SK-N-MC (cell line): Measurements from ENCODE around the gene DACT3.

Source experiments
- DNase-seq: peaks from one replicate; pipeline ENCODE4 v3.0.0-alpha.2; 2011; ENCODE audit warnings: low read depth, low spot score
- H3K27ac ChIP-seq: fragments of 200-600 bp; sonication (generic); 2 replicates; pipeline ENCODE4 v1.5.1; 2016; ENCODE audit warnings: mixed run types
- H3K36me3 ChIP-seq: fragments of 200-600 bp; sonication (generic); 2 replicates; pipeline ENCODE4 v1.6.1; 2017; ENCODE audit warnings: antibody characterized with exemption, low read length, mixed read lengths; ENCODE audit not compliant: insufficient read depth
- H3K4me3 ChIP-seq: fragments of 200-600 bp; sonication (generic); 2 replicates; pipeline ENCODE4 v1.5.1; 2016
- H3K9ac ChIP-seq: fragments of 200-600 bp; sonication (generic); 2 replicates; pipeline ENCODE4 v1.8.0; 2017; ENCODE audit warnings: mixed run types, mixed read lengths; ENCODE audit not compliant: insufficient read length
- H3K9me3 ChIP-seq: fragments of 200-600 bp; sonication (generic); 2 replicates; pipeline ENCODE4 v1.6.1; 2017; ENCODE audit warnings: low read depth, mild to moderate bottlenecking, antibody characterized with exemption, low read length, moderate library complexity, mixed read lengths
- EZH2 ChIP-seq: fragments of 200-600 bp; sonication (generic); IDR thresholded peaks from one replicate; pipeline ENCODE4 v1.6.1; 2017; ENCODE audit warnings: antibody characterized with exemption
- FOXP2 ChIP-seq: optimal IDR thresholded peaks from 2 replicates; pipeline ENCODE3; 2011; ENCODE audit warnings: mild to moderate bottlenecking, moderate library complexity; ENCODE audit not compliant: insufficient read depth; ENCODE audit errors: extremely low read length, control extremely low read depth
- POLR2AphosphoS5 ChIP-seq: IDR thresholded peaks from 2 replicates; pipeline ENCODE4 v1.6.1; 2012; ENCODE audit warnings: mild to moderate bottlenecking, low read depth, low read length, borderline replicate concordance

Gene DACT3

DNA sequence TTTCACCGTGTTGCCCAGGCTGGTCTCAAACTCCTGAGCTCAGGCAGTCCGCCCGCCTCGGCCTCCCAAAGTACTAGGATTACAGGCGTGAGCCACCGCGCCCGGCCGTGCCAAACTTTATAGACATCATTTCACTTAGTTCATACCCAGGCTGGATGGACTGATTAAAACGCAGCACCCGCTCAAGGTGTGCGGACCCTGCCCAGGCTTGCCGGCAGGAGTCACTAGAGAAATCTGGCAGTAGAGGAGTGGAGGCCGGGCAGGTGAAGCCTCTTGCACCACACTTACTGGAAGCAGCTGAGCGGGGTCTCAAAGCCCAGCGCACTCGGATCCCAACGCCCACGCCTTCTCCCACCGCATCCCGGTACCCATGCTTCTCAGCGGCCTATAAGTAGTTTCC lies 47.5 kb downstream of the DACT3 start:
- no peak for DNase-seq
- no peak overlapping the region for H3K4me3 ChIP-seq
- H3K9ac ChIP-seq: no peak overlapping the region
- H3K27ac ChIP-seq: no peak overlapping the region
- peaks cover 15% of the 10 kb centered on the region; the same call in 1 of the 2 replicates for H3K36me3 ChIP-seq
- TF ChIP-seq EZH2 (no peak), FOXP2 (no peak), POLR2AphosphoS5 (no peak)
- no peaks in the 10 kb centered on the region for H3K9me3 ChIP-seq

DNA sequence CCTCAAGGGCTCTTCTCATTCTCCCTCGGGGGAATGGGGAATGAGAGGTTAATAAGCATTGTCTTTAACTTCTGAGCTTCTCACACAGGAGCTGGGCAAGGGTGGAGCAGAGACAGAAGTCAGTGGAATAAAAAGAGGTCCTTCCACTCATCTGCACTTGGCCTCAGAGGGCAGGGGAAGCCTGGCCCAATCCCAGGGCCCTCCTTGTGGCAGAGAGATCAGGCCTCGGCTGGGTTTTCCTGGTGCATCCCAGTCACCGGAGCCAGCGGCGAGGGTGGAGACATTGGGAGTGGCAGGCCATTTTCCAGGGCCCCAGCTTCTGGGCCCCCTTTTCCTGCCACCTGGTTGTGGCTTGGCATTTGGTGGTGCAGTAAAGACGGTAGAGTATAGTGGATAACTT lies 49.2 kb downstream of the DACT3 start:
- TF ChIP-seq POLR2AphosphoS5 (no peak), FOXP2 (no peak), EZH2 (no peak)
- H3K9ac ChIP-seq: no peak overlapping the region
- no peak overlapping the region for H3K4me3 ChIP-seq
- no peak for DNase-seq
- peaks cover 33% of the 10 kb centered on the region; the same call in 1 of the 2 replicates for H3K36me3 ChIP-seq
- H3K27ac ChIP-seq: 0 out of 2 replicates have a peak overlapping the region, but pooled peaks have one; percentile 31
- no peaks in the 10 kb centered on the region for H3K9me3 ChIP-seq

DNA sequence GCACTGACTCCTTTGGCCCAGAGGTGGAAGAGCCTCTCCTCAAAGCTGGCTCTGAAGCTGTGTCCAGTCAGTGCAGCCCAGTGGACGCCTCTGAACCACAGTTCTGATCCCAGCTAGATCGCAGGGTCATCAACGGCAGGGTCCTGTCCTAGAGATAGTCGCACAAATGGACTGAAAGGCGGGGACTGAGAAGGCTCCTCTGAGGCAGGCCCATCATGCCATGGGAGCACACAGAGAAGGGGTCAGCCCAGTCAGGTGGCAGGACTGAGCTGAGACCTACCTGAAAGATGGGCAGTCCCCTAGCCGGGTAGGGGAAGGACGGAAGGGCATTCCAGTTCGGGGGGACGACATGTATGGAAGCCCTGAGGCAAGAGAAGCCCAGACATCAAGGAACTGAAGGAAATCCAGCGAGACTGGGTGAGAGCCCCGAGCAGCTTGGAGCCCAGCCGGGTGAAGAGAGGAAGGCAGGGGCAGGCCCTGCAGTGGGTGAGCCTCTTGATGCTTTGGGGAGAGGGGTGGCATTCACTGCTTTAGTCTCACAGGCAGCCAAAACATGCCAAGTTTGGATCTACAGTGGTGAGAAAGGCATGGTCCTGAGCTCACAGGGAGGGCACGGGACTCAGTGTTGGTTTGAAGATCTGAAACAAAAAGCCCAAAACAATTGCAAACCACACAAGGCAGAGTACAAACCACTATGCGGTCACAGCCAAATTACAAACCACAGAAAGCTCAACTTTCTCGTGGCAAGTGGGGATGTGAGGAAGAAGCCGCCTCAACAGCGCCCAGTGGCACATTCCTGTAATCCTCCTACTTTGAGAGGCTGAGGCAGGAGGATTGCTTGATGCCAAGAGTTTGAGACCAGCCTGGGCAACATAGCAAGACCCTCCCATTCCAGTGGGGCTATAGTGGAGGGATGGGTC lies 49.9 kb downstream of the DACT3 start:
- H3K27ac ChIP-seq: 0 out of 2 replicates have a peak overlapping the region, but pooled peaks have one; percentile 57
- no peak overlapping the region for H3K4me3 ChIP-seq
- H3K9me3 ChIP-seq: no peaks in the 10 kb centered on the region
- TF ChIP-seq POLR2AphosphoS5 (peak; percentile 33; the same call in 1 of the 2 replicates), EZH2 (no peak), FOXP2 (no peak)
- no peak for DNase-seq
- H3K9ac ChIP-seq: no peak overlapping the region
- peaks cover 40% of the 10 kb centered on the region; the same call in 1 of the 2 replicates for H3K36me3 ChIP-seq

DNA sequence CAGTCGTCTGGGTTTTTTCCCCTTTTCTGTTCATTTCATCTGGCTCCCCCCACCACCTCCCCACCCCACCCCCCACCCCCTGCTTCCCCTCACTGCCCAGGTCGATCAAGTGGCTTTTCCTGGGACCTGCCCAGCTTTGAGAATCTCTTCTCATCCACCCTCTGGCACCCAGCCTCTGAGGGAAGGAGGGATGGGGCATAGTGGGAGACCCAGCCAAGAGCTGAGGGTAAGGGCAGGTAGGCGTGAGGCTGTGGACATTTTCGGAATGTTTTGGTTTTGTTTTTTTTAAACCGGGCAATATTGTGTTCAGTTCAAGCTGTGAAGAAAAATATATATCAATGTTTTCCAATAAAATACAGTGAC lies 50.6 kb downstream of the DACT3 start:
- Histone ChIP-seq H3K9ac (no peak overlapping the region), H3K36me3 (peaks cover 47% of the 10 kb centered on the region), H3K9me3 (no peaks in the 10 kb centered on the region), H3K4me3 (no peak overlapping the region), H3K27ac (no peak overlapping the region)
- TF ChIP-seq FOXP2 (no peak), POLR2AphosphoS5 (no peak), EZH2 (no peak)
- no peak for DNase-seq

DNA sequence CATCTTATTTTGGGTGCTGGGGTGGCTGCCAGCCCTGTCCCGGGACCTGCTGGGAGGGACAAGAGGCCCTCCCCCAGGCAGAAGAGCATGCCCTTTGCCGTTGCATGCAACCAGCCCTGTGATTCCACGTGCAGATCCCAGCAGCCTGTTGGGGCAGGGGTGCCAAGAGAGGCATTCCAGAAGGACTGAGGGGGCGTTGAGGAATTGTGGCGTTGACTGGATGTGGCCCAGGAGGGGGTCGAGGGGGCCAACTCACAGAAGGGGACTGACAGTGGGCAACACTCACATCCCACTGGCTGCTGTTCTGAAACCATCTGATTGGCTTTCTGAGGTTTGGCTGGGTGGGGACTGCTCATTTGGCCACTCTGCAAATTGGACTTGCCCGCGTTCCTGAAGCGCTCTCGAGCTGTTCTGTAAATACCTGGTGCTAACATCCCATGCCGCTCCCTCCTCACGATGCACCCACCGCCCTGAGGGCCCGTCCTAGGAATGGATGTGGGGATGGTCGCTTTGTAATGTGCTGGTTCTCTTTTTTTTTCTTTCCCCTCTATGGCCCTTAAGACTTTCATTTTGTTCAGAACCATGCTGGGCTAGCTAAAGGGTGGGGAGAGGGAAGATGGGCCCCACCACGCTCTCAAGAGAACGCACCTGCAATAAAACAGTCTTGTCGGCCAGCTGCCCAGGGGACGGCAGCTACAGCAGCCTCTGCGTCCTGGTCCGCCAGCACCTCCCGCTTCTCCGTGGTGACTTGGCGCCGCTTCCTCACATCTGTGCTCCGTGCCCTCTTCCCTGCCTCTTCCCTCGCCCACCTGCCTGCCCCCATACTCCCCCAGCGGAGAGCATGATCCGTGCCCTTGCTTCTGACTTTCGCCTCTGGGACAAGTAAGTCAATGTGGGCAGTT lies 51.2 kb downstream of the DACT3 start:
- no peak overlapping the region for H3K27ac ChIP-seq
- no peaks in the 10 kb centered on the region for H3K9me3 ChIP-seq
- H3K36me3 ChIP-seq: peaks cover 51% of the 10 kb centered on the region
- no peak overlapping the region for H3K4me3 ChIP-seq
- TF ChIP-seq POLR2AphosphoS5 (no peak), FOXP2 (no peak), EZH2 (no peak)
- no peak for DNase-seq
- no peak overlapping the region for H3K9ac ChIP-seq

DNA sequence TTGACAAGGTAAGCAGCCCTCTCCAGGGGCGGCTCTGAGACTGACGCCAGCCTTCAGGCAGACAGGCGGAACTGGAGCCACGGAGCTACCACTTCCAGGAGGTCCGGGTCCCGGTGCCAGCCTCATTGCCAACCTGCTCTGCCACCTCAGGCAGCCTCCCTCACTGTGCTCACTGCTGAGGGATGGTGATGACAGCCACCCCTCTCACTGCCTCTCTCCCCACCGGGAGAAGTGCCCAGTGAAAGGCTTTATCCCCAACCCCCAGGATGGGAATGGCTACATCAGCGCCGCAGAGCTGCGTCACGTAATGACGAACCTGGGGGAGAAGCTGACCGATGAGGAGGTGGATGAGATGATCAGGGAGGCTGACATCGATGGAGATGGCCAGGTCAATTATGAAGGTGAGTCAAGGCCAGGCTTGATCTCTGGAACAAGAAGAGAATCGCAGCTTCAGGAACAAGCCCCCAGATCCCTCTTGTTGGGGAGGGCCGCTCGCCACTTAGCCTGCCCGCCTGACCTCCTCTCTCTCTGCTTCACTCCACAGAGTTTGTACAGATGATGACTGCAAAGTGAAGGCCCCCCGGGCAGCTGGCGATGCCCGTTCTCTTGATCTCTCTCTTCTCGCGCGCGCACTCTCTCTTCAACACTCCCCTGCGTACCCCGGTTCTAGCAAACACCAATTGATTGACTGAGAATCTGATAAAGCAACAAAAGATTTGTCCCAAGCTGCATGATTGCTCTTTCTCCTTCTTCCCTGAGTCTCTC lies 52.2 kb downstream of the DACT3 start:
- H3K4me3 ChIP-seq: no peak overlapping the region
- TF ChIP-seq EZH2 (no peak), FOXP2 (no peak), POLR2AphosphoS5 (no peak)
- H3K9ac ChIP-seq: no peak overlapping the region
- DNase-seq: no peak
- H3K27ac ChIP-seq: no peak overlapping the region
- H3K36me3 ChIP-seq: peaks cover 51% of the 10 kb centered on the region
- H3K9me3 ChIP-seq: no peaks in the 10 kb centered on the region

DNA sequence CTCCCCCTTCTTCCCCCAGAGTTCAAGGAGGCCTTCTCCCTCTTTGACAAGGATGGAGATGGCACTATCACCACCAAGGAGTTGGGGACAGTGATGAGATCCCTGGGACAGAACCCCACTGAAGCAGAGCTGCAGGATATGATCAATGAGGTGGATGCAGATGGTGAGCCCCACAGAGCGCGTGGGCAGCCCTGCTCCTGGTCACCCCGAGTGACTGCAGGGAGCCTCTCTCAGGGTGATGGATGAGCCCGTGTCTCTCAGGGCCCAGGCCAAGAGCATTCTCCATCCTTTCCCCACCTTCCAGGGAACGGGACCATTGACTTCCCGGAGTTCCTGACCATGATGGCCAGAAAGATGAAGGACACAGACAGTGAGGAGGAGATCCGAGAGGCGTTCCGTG lies 52.8 kb downstream of the DACT3 start:
- Histone ChIP-seq H3K9me3 (no peaks in the 10 kb centered on the region), H3K4me3 (no peak overlapping the region), H3K27ac (no peak overlapping the region), H3K9ac (no peak overlapping the region), H3K36me3 (peaks cover 51% of the 10 kb centered on the region)
- DNase-seq: no peak
- no peak for TF ChIP-seq FOXP2
- TF ChIP-seq POLR2AphosphoS5: no peak
- no peak for TF ChIP-seq EZH2

DNA sequence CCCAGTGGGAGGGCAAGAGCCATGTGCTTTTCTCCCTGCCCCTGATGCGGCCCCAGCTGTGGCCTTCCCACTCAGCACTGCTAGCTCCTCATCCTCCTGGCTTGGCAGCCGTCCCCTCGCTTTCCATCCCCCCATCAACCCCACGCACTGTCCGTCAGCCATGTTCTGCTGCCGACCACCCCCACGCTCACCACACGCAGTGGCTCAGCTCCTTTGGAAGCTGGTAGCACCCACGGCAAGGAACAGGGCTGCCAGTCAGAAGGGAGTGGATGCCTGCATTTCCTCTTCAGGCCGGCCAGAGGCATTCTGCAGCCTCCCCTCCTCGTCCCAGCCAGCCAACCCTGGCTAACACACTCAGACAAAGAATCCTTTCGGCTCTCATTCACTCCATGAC lies 53.5 kb downstream of the DACT3 start:
- Histone ChIP-seq H3K9me3 (no peaks in the 10 kb centered on the region), H3K4me3 (no peak overlapping the region), H3K27ac (no peak overlapping the region), H3K9ac (no peak overlapping the region), H3K36me3 (peaks cover 51% of the 10 kb centered on the region)
- TF ChIP-seq FOXP2: no peak
- no peak for TF ChIP-seq EZH2
- TF ChIP-seq POLR2AphosphoS5: no peak
- no peak for DNase-seq
